Activated naive CD8-positive, alpha-beta T cell (primary cell): ENCODE measurements around the gene SMOC2.

ENCODE experiments used
- H3K27ac Mint-ChIP-seq: one replicate; pipeline ENCODE4 v1.8.0; 2021; ENCODE audit warnings: mixed read lengths
- H3K27me3 Mint-ChIP-seq: one replicate; pipeline ENCODE4 v1.8.0; 2021; ENCODE audit warnings: mixed read lengths
- H3K36me3 Mint-ChIP-seq: one replicate; pipeline ENCODE4 v1.8.0; 2021; ENCODE audit warnings: mixed read lengths
- H3K4me1 Mint-ChIP-seq: one replicate; pipeline ENCODE4 v1.8.0; 2021; ENCODE audit warnings: low read depth, mixed read lengths
- H3K4me3 Mint-ChIP-seq: one replicate; pipeline ENCODE4 v1.8.0; 2021; ENCODE audit warnings: mild to moderate bottlenecking, mixed read lengths
- H3K9me3 Mint-ChIP-seq: one replicate; pipeline ENCODE4 v1.8.0; 2021; ENCODE audit warnings: low read depth, mixed read lengths

The SMOC2 gene

DNA sequence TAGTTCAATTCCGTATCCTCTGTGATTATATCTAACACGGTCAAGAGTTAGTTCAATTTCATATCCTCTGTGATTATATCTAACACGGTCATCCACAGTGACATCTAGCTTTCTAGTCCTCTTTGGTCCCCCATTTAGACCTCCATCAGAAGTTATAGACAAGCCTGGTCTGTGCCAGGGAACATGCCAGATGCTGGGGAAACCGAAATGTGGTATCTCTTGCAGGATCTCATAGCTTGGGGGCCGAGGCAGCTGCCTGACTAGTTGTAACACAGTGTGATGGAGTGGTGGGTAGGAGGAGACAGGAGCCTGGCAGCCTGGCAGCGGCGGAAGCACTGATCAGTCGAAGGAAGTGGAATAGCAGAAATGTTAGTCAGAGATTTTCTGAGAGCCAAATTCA lies 13.8 kb upstream of the SMOC2 start:
- H3K27ac Mint-ChIP-seq, result no peak overlapping the region
- H3K9me3 Mint-ChIP-seq, result no peaks in the 10 kb centered on the region
- H3K27me3 Mint-ChIP-seq, result peaks cover 2% of the 10 kb centered on the region
- H3K4me3 Mint-ChIP-seq, result no peak overlapping the region
- no peaks in the 10 kb centered on the region for H3K4me1 Mint-ChIP-seq
- no peaks in the 10 kb centered on the region for H3K36me3 Mint-ChIP-seq

DNA sequence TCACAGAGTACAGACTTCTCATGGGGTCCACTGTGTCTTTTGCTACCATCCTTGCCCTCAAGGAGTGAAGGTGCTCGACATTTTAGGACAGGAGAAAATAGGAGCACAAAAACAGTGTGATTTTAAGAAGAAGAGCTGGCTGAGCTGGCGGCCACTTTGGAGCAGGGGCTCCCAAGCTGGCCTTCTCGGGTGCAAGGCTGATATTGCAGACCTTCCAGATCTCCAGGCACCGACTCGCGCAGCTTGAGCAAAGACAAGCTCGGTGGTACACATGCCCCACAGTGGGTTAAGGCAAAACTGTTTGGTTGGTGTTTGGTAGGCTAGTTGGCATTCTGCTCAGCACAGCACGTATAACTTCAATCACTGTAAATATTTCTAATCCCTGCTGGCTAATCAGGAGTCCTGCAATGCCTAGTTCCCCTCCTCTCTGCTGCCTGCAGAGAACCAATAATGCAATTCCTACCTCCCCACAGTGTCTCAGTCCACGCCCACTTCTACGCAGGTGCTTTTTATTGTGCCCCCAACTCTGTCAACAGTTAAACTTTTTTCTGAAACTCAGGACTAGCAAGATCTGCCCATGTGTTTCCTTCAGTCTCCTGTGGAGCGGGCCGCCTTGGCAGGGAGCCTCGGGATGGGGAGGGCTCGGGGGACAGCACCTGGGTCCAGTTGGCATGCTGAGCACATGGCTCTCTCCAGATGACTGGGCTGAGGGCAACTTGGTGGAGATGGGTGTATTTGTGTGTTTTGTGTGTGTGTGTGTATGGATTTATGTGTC lies 12.7 kb upstream of the SMOC2 start:
- no peaks in the 10 kb centered on the region for H3K9me3 Mint-ChIP-seq
- no peak overlapping the region for H3K27ac Mint-ChIP-seq
- H3K27me3 Mint-ChIP-seq, result peaks cover 5% of the 10 kb centered on the region
- no peaks in the 10 kb centered on the region for H3K36me3 Mint-ChIP-seq
- no peaks in the 10 kb centered on the region for H3K4me1 Mint-ChIP-seq
- H3K4me3 Mint-ChIP-seq, result no peak overlapping the region

DNA sequence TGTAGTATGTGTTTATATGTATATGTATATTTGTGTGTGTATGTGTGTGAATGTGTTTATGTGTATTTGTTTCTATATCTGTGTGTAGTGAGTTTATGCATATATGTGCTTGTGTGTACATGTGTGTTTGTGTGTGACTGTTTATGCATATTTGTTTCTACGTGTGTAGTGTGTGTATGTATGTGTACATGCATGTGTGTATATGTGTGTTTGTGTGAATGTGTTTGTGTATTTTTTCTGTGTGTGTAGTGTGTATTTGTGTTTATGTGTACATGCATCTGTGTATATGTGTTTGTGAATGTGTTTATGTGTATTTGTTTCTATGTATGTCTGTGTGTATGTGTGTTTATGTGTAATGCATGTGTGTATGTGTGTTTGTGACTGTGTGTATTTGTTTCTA lies 12.1 kb upstream of the SMOC2 start:
- Mint-ChIP-seq H3K4me3 (no peak overlapping the region), H3K27ac (no peak overlapping the region), H3K4me1 (no peaks in the 10 kb centered on the region), H3K36me3 (no peaks in the 10 kb centered on the region), H3K27me3 (peaks cover 5% of the 10 kb centered on the region), H3K9me3 (no peaks in the 10 kb centered on the region)

DNA sequence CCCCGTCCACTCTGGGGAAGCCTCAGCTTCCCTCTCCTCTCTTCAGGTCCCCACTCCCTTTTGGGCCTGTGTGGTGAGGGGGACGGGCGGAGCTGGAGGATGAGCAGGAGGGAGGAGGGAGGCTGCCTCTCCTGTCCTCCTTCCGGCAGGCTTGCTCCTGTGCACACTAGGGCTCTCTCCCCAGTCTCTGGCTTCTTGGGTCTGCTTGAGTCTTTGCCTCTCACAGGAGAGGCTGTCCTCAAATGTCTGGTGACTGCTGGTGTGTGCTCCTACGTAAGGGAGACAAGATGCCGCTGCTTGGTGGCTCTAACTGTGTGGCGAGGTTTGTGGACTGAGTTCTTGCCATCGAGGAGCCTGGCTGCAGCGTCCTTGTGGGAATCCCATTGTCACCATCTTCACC lies 8.8 kb upstream of the SMOC2 start:
- Mint-ChIP-seq H3K27ac (no peak overlapping the region), H3K4me3 (no peak overlapping the region)

DNA sequence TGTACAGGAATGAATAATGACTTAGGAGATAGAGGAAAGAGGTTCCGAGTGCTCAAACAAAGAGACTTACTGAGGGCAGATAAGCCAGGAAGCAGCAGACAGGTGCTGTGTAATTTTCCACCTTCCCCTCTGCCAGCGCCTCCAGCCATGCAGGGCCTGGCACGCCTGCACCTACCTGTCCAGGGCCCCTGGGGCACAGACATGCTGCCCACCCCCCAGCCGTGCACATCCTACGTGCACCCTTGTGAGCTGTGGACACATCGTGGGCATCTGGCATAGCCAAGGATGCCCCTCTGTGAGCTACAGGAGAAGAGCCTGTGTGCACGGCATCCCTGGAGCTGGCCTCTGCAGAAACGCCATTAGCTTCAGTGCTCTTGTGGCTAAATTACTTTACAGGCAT lies 7.1 kb upstream of the SMOC2 start:
- Mint-ChIP-seq H3K4me1 (no peaks in the 10 kb centered on the region), H3K27me3 (peaks cover 11% of the 10 kb centered on the region), H3K9me3 (no peaks in the 10 kb centered on the region), H3K36me3 (no peaks in the 10 kb centered on the region), H3K4me3 (no peak overlapping the region), H3K27ac (no peak overlapping the region)

More for the DNA sequence above, 8.8 kb upstream of the SMOC2 start:
- Mint-ChIP-seq H3K36me3 (no peaks in the 10 kb centered on the region), H3K4me1 (no peaks in the 10 kb centered on the region), H3K9me3 (no peaks in the 10 kb centered on the region), H3K27me3 (peaks cover 9% of the 10 kb centered on the region)

DNA sequence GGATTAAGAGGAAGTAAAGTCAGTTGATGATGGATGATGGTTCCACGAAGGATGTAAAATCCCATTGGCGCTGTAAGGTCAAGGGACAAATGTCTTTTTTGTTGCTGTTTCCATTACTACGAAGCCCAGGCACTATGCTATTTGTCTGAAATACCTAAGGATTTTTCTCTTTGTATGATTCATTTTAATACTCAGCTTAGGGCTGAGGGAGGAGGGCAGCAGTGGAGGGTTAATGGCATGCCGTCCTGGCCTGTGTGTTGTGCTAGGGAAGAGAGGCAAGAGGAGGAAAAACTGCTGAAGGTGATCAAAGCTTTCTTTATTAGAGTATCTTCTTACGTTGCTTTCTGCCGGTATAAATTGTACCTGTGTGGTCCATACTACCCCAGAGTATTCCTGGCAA lies 6.5 kb upstream of the SMOC2 start:
- Mint-ChIP-seq H3K9me3 (no peaks in the 10 kb centered on the region), H3K4me3 (no peak overlapping the region), H3K27ac (no peak overlapping the region), H3K36me3 (no peaks in the 10 kb centered on the region), H3K4me1 (no peaks in the 10 kb centered on the region), H3K27me3 (peaks cover 11% of the 10 kb centered on the region)

DNA sequence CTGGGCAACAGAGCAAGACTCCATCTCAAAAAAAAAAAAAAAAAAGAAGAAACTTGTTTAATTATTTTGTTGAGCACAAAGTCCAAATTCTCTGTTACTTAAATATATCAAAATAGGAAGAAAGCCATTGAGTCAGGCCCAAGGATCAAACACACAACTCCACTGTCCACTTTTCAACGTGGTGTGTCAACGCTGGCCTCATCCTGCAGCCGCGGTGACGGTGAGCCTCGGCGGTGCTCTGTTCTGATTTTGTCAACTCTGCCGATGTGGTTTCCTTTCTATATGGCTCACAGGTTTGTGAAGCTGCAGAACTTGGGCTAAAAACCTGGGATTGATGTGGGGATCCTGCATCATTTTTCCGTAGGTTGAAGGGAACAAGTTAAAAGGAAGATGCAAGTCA lies 3.2 kb upstream of the SMOC2 start:
- H3K27me3 Mint-ChIP-seq, result peaks cover 17% of the 10 kb centered on the region
- no peak overlapping the region for H3K27ac Mint-ChIP-seq
- H3K36me3 Mint-ChIP-seq, result no peaks in the 10 kb centered on the region
- no peaks in the 10 kb centered on the region for H3K9me3 Mint-ChIP-seq
- no peak overlapping the region for H3K4me3 Mint-ChIP-seq
- peaks cover 2% of the 10 kb centered on the region for H3K4me1 Mint-ChIP-seq

DNA sequence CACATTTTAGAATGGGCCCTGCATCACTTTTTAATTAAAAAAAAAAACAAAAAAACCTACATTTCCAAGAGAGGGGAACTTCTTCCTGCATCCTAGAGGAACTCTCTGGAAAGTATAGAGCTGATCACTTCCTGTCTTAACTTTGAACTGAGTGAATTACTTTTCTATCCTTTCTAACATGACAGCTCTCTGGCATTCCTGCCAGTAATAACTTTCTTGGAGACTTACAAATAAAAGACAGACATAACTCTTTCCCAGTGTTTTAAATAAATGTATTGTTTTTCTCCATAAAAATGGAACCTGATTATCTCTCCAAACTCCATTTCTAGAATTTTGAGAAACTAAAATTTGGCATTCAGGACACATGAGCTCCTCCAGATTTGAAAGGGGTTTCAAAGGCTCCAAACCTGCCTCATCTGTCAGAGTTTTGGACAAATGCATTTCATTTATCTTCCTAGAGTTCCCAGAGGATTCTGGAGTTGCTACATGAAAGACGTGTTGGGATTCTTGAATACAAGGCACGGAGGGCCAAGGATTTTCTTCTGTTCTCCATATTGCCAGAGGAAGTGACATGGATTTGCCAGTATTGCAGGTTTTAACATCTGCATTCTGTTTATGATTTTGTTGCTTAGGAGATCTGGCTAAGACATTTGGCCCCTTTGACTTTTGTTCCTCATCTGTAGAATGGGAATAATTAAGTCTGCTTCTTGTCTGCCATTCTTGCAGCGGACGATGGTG lies 2.0 kb upstream of the SMOC2 start:
- no peak overlapping the region for H3K27ac Mint-ChIP-seq
- H3K27me3 Mint-ChIP-seq, result peaks cover 22% of the 10 kb centered on the region
- H3K4me3 Mint-ChIP-seq, result no peak overlapping the region
- H3K36me3 Mint-ChIP-seq, result no peaks in the 10 kb centered on the region
- H3K4me1 Mint-ChIP-seq, result peaks cover 2% of the 10 kb centered on the region
- no peaks in the 10 kb centered on the region for H3K9me3 Mint-ChIP-seq

DNA sequence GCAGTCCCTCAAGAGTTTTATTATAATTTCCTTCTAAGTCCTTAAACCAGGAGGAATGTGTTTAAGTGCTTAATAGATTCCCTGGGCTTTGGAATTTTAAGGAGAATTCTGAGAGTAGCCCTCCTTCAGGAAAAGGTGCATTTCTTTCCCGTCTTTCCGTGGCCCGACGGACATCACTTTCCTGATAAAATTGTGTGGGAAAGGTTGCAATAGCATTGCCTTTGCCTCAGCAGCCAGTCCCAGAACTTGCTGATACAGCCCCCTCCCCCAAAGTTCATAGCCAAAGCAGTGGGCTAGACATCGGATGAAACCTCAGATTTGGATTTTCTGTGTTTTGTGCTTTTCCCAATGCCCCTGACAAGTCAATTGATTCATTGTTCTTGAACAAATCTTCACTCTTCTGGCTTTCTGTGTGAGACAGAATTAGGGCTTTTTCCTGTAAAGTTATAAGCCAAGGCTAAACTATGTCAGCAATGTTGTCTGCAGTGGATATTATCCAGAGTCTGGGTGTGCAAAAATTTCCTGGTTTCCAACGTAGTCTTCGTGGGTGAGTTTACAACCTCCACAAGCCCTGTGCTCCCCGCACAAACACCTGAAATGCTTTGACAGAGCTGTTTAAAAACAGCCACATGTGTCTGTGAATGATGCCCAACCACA lies 1.1 kb upstream of the SMOC2 start:
- Mint-ChIP-seq H3K9me3 (no peaks in the 10 kb centered on the region), H3K27ac (no peak overlapping the region), H3K4me1 (peaks cover 2% of the 10 kb centered on the region), H3K4me3 (no peak overlapping the region), H3K27me3 (peaks cover 27% of the 10 kb centered on the region), H3K36me3 (no peaks in the 10 kb centered on the region)

DNA sequence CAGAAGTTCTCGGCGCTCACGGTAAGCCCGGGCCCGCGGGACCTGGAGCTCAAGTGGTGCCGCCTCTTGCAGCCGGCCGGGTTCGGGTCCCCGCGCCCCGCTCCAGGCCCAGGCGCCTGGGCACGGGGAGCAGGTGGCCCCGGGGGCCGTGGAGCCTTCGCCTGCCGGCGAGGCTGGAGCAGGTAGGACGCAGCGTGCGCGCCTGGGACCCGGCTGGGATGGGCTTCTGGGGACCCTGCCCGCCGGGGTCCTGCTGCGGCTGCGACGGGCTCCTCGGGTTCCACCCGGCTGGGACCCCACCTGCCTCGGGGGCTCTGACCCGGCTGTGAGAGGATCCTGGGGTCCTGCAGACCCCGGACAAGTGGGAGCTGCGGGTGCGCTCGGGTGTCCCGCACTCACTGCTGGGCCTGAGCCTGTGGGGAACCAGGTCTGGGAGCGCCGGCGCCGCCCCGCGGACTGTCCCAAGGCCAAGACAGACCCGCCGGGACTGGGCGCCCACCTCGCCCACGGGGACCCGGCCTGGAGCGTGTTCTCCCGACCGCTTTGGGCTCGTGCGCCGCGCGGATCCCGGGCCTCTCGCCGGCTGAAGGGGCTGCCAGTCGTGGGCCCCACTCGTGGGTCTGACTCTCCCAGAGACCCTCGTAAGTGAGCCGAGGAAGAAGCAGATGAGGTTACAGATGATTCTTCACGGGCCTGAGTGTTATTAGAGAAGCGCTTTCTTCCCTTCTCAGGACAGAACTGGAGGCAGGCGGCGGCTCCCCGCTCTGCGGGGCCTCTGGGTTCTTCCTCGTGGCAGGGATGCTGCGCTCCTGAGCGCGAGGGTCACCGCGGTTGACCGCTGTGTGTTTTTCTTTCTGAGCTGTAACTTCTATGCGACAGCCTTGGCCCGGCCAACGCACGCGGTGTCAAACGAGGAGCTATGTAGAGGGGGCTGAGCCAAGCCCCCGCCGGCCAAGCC lies 729 bp downstream of the SMOC2 start:
- no peak overlapping the region for H3K27ac Mint-ChIP-seq
- H3K36me3 Mint-ChIP-seq, result no peaks in the 10 kb centered on the region
- H3K27me3 Mint-ChIP-seq, result peaks cover 30% of the 10 kb centered on the region
- H3K4me1 Mint-ChIP-seq, result peaks cover 2% of the 10 kb centered on the region
- no peaks in the 10 kb centered on the region for H3K9me3 Mint-ChIP-seq
- no peak overlapping the region for H3K4me3 Mint-ChIP-seq

DNA sequence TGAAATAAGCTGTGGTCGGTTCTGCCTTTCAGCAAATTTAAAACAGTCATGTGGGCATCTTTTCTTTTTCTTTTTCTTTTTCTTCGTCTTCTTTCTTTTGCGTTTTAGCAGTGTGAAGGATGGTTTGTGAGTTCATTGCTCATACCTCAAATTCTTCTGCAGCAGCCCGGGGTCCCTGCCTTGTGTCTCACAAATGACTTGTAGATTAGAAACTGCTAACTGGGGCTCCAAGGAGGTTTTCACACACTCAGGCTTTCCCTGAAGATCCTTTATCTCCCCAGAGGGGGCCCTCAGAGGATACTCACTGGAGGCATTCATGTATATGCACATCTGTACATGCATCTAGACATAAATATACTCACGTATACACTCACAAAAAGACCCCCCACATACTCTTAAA lies 1.7 kb downstream of the SMOC2 start:
- peaks cover 28% of the 10 kb centered on the region for H3K27me3 Mint-ChIP-seq
- H3K9me3 Mint-ChIP-seq, result no peaks in the 10 kb centered on the region
- H3K27ac Mint-ChIP-seq, result no peak overlapping the region
- peaks cover 2% of the 10 kb centered on the region for H3K4me1 Mint-ChIP-seq
- no peaks in the 10 kb centered on the region for H3K36me3 Mint-ChIP-seq
- H3K4me3 Mint-ChIP-seq, result no peak overlapping the region

DNA sequence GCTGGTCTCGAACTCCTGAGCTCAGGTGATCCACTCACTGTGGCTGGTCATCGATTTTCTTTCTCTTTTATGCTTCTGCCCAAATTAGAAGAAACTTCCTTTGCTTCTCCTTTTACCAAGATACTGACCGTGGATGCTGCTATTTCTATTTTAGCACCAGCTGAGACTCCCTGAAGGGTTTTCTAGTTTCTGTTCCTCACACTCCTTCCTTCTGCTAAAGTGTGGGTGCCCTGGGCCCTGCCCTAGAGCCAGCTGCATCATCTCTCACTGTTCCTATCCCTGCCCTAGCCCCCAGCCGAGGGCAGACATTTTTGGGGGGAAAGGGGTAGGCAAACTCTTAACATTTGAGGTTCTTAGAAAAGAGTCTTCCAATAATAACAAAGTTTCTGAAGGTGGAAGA lies 6.3 kb downstream of the SMOC2 start:
- no peaks in the 10 kb centered on the region for H3K36me3 Mint-ChIP-seq
- H3K27me3 Mint-ChIP-seq, result peaks cover 26% of the 10 kb centered on the region
- peaks cover 2% of the 10 kb centered on the region for H3K4me1 Mint-ChIP-seq
- no peak overlapping the region for H3K27ac Mint-ChIP-seq
- H3K4me3 Mint-ChIP-seq, result no peak overlapping the region
- H3K9me3 Mint-ChIP-seq, result no peaks in the 10 kb centered on the region

DNA sequence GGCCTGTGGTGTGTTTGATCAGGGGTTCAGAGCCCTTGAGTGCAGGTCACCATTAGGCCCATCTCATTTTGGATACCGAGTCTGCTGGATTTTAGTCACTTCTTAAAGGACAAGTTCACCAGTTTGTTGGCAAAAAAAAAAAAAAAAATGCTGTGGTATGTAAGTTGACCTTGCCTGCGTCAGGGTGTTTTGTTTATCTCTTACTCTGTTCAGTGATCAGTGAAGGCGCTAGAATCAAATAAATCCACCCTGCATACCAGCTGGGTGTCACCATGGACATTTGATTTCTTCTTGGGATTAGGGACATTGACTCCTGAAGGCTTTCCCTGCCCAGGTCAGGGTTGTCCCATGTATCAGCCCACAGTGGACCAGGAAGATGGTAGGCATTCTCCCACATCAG lies 6.7 kb downstream of the SMOC2 start:
- no peak overlapping the region for H3K27ac Mint-ChIP-seq
- no peaks in the 10 kb centered on the region for H3K9me3 Mint-ChIP-seq
- no peak overlapping the region for H3K4me3 Mint-ChIP-seq
- H3K36me3 Mint-ChIP-seq, result no peaks in the 10 kb centered on the region
- H3K27me3 Mint-ChIP-seq, result peaks cover 23% of the 10 kb centered on the region
- no peaks in the 10 kb centered on the region for H3K4me1 Mint-ChIP-seq

DNA sequence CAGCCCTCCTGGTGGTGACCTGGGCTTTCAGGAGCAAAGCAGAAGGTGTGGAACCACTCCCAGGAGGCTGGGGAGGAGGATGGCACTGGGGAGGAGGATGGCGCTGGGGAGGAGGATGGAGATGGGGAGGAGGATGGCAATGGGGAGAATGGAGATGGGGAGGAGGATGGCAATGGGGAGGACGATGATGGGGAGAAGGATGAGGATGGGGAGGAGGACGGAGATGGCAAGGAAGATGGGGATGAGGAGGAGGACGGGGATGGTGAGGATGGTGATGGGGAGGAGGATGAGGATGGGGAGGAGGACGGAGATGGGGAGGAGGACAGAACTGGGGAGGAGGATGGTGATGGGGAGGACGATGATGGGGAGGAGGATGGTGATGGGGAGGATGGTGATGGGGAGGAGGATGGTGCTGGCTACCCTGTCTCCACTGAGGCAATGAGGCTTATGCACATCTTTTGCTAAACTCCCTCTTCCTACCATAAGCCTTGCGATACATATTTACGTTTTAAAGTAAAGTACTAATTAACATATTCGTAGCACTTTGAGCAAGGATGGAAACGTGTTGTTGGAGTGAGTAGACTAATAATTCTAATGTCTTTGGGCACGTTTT lies 7.4 kb downstream of the SMOC2 start:
- H3K27me3 Mint-ChIP-seq, result peaks cover 20% of the 10 kb centered on the region

More for the DNA sequence above, 7.4 kb downstream of the SMOC2 start:
- Mint-ChIP-seq H3K36me3 (no peaks in the 10 kb centered on the region), H3K4me3 (no peak overlapping the region), H3K27ac (no peak overlapping the region), H3K9me3 (no peaks in the 10 kb centered on the region), H3K4me1 (no peaks in the 10 kb centered on the region)
